GM12878 (cell line): ENCODE results near the gene UBR3. TPM values are rescaled to one million over a fixed set of nuclear protein-coding genes. Genes with fewer than 3 reads are reported as not detected.

ENCODE experiments used
- ATF7 ChIP-seq: fragments of 450-650 bp; IDR thresholded peaks from 2 replicates; pipeline ENCODE4 v1.6.1; 2016; ENCODE audit warnings: low read depth, mild to moderate bottlenecking
- BACH1 ChIP-seq: fragments of 450-650 bp; IDR thresholded peaks from 2 replicates; pipeline ENCODE4 v1.6.1; 2017; ENCODE audit warnings: mild to moderate bottlenecking, borderline replicate concordance
- KLF5 ChIP-seq: fragments of 450-650 bp; IDR thresholded peaks from 2 replicates; pipeline ENCODE4 v1.6.1; 2014; ENCODE audit warnings: mild to moderate bottlenecking; ENCODE audit not compliant: partially characterized antibody
- polyA plus RNA-seq, 11 experiments: library from polyadenylated mRNA; depleted of rRNA in 4 of 11; unstranded in 6 of 11; stranded (reverse) in 5 of 11; fragments of >200 nt; fragmentation: Nextera tagmentation in 4 of 11; fragmentation: Illumina TruSeq in 1 of 11; extraction: Ambion mirVana in 4 of 11; extraction: Trizol in 1 of 11; gene quantifications; 1 replicate in 1 of 11; 2 replicates in 10 of 11; pipeline versions ENCODE4 v1.2.1 to v1.2.3, GENCODE V29; 2011 to 2016; ENCODE audit warnings: inconsistent platforms in 2 of 11, missing spikeins in 2 of 11, low read depth in 1 of 11
- total RNA-seq, 4 experiments: library from RNA; depleted of rRNA in 3 of 4; stranded (reverse); fragments of >200 nt in 3 of 4; fragmentation: Illumina TruSeq in 1 of 4; extraction: Trizol in 1 of 4; gene quantifications; 2 replicates each; pipeline versions ENCODE4 v1.2.1 to v1.2.3, GENCODE V29; 2013 to 2021
- TF ChIP-seq, protein P1 (sequence below): IDR thresholded peaks from 2 replicates; pipeline ENCODE4 v1.6.1; 2012; ENCODE audit warnings: mild to moderate bottlenecking, low read depth, low read length
- TF ChIP-seq, protein P2 (sequence below): IDR thresholded peaks from 2 replicates; pipeline ENCODE4 v1.6.1; 2012; ENCODE audit warnings: low read depth, low read length, improper control_type of control experiment
- TF ChIP-seq, protein P3 (sequence below): fragments of 450-650 bp; IDR thresholded peaks from 2 replicates; pipeline ENCODE4 v1.6.1; 2018; ENCODE audit warnings: borderline replicate concordance, mild to moderate bottlenecking; ENCODE audit not compliant: partially characterized antibody
- TF ChIP-seq, protein P4 (sequence below): IDR thresholded peaks from 2 replicates; pipeline ENCODE4 v1.6.1; 2012; ENCODE audit warnings: low read depth, low read length, improper control_type of control experiment

UBR3 gene
- total and polyA plus RNA-seq, 10 of the 15 experiments (the other 5 are each of a cell fraction or from before 2014, with no cell fraction given): 3.8 to 22.9 (median 11.2) TPM

DNA sequence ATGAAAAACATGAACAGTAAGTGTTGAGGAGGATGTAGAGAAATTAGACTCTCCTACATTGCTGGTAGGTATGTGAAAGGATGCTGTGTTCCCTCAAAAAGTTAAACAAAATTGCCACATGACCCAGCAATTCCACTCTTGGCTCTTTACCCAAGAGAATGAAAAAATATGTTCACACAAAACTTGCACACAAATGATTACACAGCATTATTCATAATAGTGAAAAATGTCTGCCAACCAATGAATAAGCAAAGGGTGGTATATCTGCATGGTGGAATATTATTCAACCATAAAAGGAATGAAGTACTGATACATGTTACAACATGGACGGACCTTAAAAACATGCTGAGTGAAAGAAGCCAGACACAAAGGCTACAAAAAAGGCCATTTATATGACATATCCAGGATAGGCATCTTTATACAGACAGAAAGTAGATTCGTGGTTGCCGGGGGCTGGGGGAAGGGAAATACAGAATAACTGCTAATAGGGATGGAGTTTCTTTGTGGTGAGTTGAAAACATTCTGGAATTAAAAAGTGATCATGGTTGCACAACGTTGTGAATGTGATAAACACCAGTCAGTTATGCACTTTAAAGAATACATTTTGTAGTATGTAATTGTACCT lies 265.3 kb downstream of the UBR3 start (continued):
- TF ChIP-seq, protein P1, sequence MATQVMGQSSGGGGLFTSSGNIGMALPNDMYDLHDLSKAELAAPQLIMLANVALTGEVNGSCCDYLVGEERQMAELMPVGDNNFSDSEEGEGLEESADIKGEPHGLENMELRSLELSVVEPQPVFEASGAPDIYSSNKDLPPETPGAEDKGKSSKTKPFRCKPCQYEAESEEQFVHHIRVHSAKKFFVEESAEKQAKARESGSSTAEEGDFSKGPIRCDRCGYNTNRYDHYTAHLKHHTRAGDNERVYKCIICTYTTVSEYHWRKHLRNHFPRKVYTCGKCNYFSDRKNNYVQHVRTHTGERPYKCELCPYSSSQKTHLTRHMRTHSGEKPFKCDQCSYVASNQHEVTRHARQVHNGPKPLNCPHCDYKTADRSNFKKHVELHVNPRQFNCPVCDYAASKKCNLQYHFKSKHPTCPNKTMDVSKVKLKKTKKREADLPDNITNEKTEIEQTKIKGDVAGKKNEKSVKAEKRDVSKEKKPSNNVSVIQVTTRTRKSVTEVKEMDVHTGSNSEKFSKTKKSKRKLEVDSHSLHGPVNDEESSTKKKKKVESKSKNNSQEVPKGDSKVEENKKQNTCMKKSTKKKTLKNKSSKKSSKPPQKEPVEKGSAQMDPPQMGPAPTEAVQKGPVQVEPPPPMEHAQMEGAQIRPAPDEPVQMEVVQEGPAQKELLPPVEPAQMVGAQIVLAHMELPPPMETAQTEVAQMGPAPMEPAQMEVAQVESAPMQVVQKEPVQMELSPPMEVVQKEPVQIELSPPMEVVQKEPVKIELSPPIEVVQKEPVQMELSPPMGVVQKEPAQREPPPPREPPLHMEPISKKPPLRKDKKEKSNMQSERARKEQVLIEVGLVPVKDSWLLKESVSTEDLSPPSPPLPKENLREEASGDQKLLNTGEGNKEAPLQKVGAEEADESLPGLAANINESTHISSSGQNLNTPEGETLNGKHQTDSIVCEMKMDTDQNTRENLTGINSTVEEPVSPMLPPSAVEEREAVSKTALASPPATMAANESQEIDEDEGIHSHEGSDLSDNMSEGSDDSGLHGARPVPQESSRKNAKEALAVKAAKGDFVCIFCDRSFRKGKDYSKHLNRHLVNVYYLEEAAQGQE: no peak
- TF ChIP-seq ATF7 (no peak), KLF5 (no peak), BACH1 (no peak)
- TF ChIP-seq, protein P2, sequence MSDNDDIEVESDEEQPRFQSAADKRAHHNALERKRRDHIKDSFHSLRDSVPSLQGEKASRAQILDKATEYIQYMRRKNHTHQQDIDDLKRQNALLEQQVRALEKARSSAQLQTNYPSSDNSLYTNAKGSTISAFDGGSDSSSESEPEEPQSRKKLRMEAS: no peak
- TF ChIP-seq, protein P3, sequence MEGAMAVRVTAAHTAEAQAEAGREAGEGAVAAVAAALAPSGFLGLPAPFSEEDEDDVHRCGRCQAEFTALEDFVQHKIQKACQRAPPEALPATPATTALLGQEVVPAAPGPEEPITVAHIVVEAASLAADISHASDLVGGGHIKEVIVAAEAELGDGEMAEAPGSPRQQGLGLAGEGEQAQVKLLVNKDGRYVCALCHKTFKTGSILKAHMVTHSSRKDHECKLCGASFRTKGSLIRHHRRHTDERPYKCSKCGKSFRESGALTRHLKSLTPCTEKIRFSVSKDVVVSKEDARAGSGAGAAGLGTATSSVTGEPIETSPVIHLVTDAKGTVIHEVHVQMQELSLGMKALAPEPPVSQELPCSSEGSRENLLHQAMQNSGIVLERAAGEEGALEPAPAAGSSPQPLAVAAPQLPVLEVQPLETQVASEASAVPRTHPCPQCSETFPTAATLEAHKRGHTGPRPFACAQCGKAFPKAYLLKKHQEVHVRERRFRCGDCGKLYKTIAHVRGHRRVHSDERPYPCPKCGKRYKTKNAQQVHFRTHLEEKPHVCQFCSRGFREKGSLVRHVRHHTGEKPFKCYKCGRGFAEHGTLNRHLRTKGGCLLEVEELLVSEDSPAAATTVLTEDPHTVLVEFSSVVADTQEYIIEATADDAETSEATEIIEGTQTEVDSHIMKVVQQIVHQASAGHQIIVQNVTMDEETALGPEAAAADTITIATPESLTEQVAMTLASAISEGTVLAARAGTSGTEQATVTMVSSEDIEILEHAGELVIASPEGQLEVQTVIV: no peak
- TF ChIP-seq, protein P4, sequence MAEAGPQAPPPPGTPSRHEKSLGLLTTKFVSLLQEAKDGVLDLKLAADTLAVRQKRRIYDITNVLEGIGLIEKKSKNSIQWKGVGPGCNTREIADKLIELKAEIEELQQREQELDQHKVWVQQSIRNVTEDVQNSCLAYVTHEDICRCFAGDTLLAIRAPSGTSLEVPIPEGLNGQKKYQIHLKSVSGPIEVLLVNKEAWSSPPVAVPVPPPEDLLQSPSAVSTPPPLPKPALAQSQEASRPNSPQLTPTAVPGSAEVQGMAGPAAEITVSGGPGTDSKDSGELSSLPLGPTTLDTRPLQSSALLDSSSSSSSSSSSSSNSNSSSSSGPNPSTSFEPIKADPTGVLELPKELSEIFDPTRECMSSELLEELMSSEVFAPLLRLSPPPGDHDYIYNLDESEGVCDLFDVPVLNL: no peak
- TF ChIP-seq, all 136 proteins: peak for 0
